OCI-LY7 (cell line): ENCODE measurements around the gene ENAH. TPM values are rescaled to one million over a fixed set of nuclear protein-coding genes. Genes with fewer than 3 reads are reported as not detected.

Experiments
- BruUV-seq: library from RNA; stranded (reverse); fragments of 400-500 nt; replicated peaks from 2 replicates; lab custom pipeline; 2021; lab: Mats Ljungman, UMichigan
- CTCF ChIA-PET: fragments of 300-600 bp; sonication (Branson Sonifier 250); formaldehyde crosslinking; loops from one replicate; lab custom pipeline; 2022; ENCODE audit warnings: antibody characterized with exemption; ENCODE audit not compliant: unreplicated experiment; lab: Charles Lee
- POLR2A ChIA-PET: fragments of 300-600 bp; sonication (Branson Sonifier 250); formaldehyde crosslinking; loops from one replicate; lab custom pipeline; 2022; ENCODE audit warnings: antibody characterized with exemption; lab: Charles Lee
- DNase-seq: peaks from one replicate; pipeline ENCODE4 v3.0.0-alpha.2; 2015; ENCODE audit warnings: low spot score
- H2AFZ ChIP-seq: fragments of 200-600 bp; sonication (generic), shearing (Covaris generic); 2 replicates; pipeline ENCODE4 v1.6.1; 2014; ENCODE audit warnings: mild to moderate bottlenecking, antibody characterized with exemption, low read length, moderate library complexity
- H3K27ac ChIP-seq: fragments of 200-600 bp; sonication (generic); 2 replicates; pipeline ENCODE4 v1.5.1; 2014; ENCODE audit warnings: mixed run types, low read depth, mild to moderate bottlenecking, moderate library complexity, low read length, inconsistent platforms; ENCODE audit not compliant: poor library complexity, severe bottlenecking
- H3K36me3 ChIP-seq: fragments of 200-600 bp; sonication (generic); 2 replicates; pipeline ENCODE4 v1.6.1; 2014; ENCODE audit warnings: mild to moderate bottlenecking, antibody characterized with exemption, low read length, moderate library complexity, mixed read lengths; ENCODE audit not compliant: insufficient read depth
- H3K4me1 ChIP-seq: fragments of 200-600 bp; sonication (generic); 2 replicates; pipeline ENCODE4 v1.5.1; 2014; ENCODE audit warnings: mild to moderate bottlenecking, low read length; ENCODE audit not compliant: insufficient read depth, poor library complexity, severe bottlenecking
- H3K4me2 ChIP-seq: fragments of 200-600 bp; sonication (generic); 2 replicates; pipeline ENCODE4 v1.6.1; 2014; ENCODE audit warnings: mild to moderate bottlenecking, low read length
- H3K4me3 ChIP-seq: fragments of 200-600 bp; sonication (generic); 2 replicates; pipeline ENCODE4 v1.5.1; 2014; ENCODE audit warnings: mild to moderate bottlenecking, low read depth, low read length; ENCODE audit not compliant: poor library complexity, severe bottlenecking
- H3K79me2 ChIP-seq: fragments of 200-600 bp; sonication (generic); 2 replicates; pipeline ENCODE4 v1.6.1; 2016; ENCODE audit warnings: low read depth, mild to moderate bottlenecking, low read length, moderate library complexity, mixed read lengths; ENCODE audit not compliant: insufficient read depth
- H3K9me2 ChIP-seq: fragments of 200-600 bp; sonication (generic); 2 replicates; pipeline ENCODE4 v1.6.1; 2016; ENCODE audit warnings: mild to moderate bottlenecking, low read length, mixed read lengths; ENCODE audit not compliant: insufficient read depth
- H3K9me3 ChIP-seq: fragments of 200-600 bp; sonication (generic); 2 replicates; pipeline ENCODE4 v1.6.1; 2014; ENCODE audit warnings: mild to moderate bottlenecking, mixed run types, low read length, mixed read lengths
- H4K20me1 ChIP-seq: fragments of 200-600 bp; sonication (generic); 2 replicates; pipeline ENCODE4 v1.6.1; 2014; ENCODE audit warnings: mild to moderate bottlenecking, antibody characterized with exemption, low read length, moderate library complexity, mixed read lengths; ENCODE audit not compliant: insufficient read depth
- CTCF ChIP-seq: fragments of 200-600 bp; sonication (generic); conservative IDR thresholded peaks from 2 replicates; pipeline ENCODE4 v1.5.1; 2014; ENCODE audit warnings: mild to moderate bottlenecking, antibody characterized with exemption, low read length, moderate library complexity, mixed read lengths
- EZH2phosphoT487 ChIP-seq: fragments of 200-600 bp; sonication (generic); IDR thresholded peaks from 2 replicates; pipeline ENCODE4 v1.6.1; 2018; ENCODE audit warnings: low read depth, borderline replicate concordance, mild to moderate bottlenecking, mixed run types, antibody characterized with exemption, low read length, moderate library complexity, mixed read lengths
- intact Hi-C: fragments of 100-400 bp; cut with micrococcal nuclease; formaldehyde crosslinking; loops from one replicate; pipeline ENCODE4 v1.10.0; 2022; ENCODE audit not compliant: unreplicated experiment
- total RNA-seq, 2 experiments: library from RNA; depleted of rRNA in 1 of 2; stranded (reverse); fragments of >200 nt in 1 of 2; shearing (Covaris generic) in 1 of 2; gene quantifications; 2 replicates each; pipeline ENCODE4 v1.2.3, GENCODE V29; 2014 to 2022

Gene ENAH
- total RNA-seq, 2 experiments from 2014 or later: 4.6 to 18.1 TPM

GRCh38 chr1:225471453-225472301, 181.2 kb downstream of the ENAH start:
- no peaks in the 10 kb centered on the region for H3K9me3 ChIP-seq
- POLR2A ChIA-PET: interaction anchor here (0.6 to 0.9 kb wide), 3 partner anchors 30 to 474 kb away, joined by 3 to 8 read pairs (median 3); no protein-coding TSS in a partner anchor
- intact Hi-C loops: no loop called here
- no peaks in the 10 kb centered on the region for H4K20me1 ChIP-seq
- peaks cover 44% of the 10 kb centered on the region for H3K4me1 ChIP-seq
- no peak overlapping the region for H3K4me3 ChIP-seq
- no TSS peak for BruUV-seq
- no peak overlapping the region for H3K4me2 ChIP-seq
- no peak for TF ChIP-seq EZH2phosphoT487
- no peak for TF ChIP-seq CTCF
- no peaks in the 10 kb centered on the region for H3K79me2 ChIP-seq
- CTCF ChIA-PET: no interaction called here
- no peaks in the 10 kb centered on the region for H3K36me3 ChIP-seq
- H3K27ac ChIP-seq: no peak overlapping the region
- no peak for DNase-seq
- H3K9me2 ChIP-seq: no peaks in the 10 kb centered on the region
- no peak overlapping the region for H2AFZ ChIP-seq

- no TSS peak for BruUV-seq
- no peak for DNase-seq
- Histone ChIP-seq H3K9me3 (no peaks in the 10 kb centered on the region), H3K79me2 (no peaks in the 10 kb centered on the region), H3K9me2 (no peaks in the 10 kb centered on the region), H3K36me3 (no peaks in the 10 kb centered on the region), H2AFZ (no peak overlapping the region), H4K20me1 (no peaks in the 10 kb centered on the region), H3K4me1 (peaks cover 43% of the 10 kb centered on the region), H3K4me2 (no peak overlapping the region), H3K4me3 (no peak overlapping the region), H3K27ac (no peak overlapping the region)
- TF ChIP-seq CTCF: no peak
- TF ChIP-seq EZH2phosphoT487: no peak
- ChIA-PET POLR2A (interaction anchor here (0.7 to 4.4 kb wide), 3 partner anchors 9 to 475 kb away, joined by 3 to 51 read pairs (median 3); no protein-coding TSS in a partner anchor), CTCF (no interaction called here)
- intact Hi-C loops: no loop called here
Observed at GRCh38 chr1:225471109-225471452, 181.8 kb downstream of the ENAH start.
